K562 (cell line): ENCODE data around the gene NFYC.

Experiments
- BACH1 ChIP-seq: fragments of 200-800 bp; sonication (Bioruptor generic); IDR thresholded peaks from 2 replicates; pipeline ENCODE4 v1.6.1; 2016; ENCODE audit warnings: missing genetic modification characterization, missing compliant biosample characterization
- BHLHE40 ChIP-seq: IDR thresholded peaks from 2 replicates; pipeline ENCODE4 v1.6.1; 2011; ENCODE audit warnings: low read length, improper control_type of control experiment
- EZH2 ChIP-seq: IDR thresholded peaks from 2 replicates; pipeline ENCODE4 v1.6.1; 2012; ENCODE audit warnings: low read depth, mild to moderate bottlenecking, inconsistent platforms, low read length, borderline replicate concordance
- FOXJ3 ChIP-seq: sonication (generic); formaldehyde crosslinking; IDR thresholded peaks from 2 replicates; pipeline ENCODE4 v1.4.0; 2020; ENCODE audit warnings: mild to moderate bottlenecking, missing genetic modification reagents
- MAFK ChIP-seq: IDR thresholded peaks from 2 replicates; pipeline ENCODE4 v1.6.1; 2011; ENCODE audit warnings: low read length, improper control_type of control experiment
- PHF8 ChIP-seq: fragments of 200-600 bp; sonication (generic); IDR thresholded peaks from 2 replicates; pipeline ENCODE4 v1.6.1; 2012; ENCODE audit warnings: mixed run types, mild to moderate bottlenecking, inconsistent platforms, low read length, moderate library complexity, borderline replicate concordance
- POLR2A ChIP-seq: fragments of 450-650 bp; conservative IDR thresholded peaks from 2 replicates; pipeline ENCODE4 v1.6.1; 2016
- PRMT5 ChIP-seq: sonication (generic); formaldehyde crosslinking; IDR thresholded peaks from 2 replicates; pipeline ENCODE4 v1.5.0; 2020; ENCODE audit warnings: missing genetic modification reagents
- SMC3 ChIP-seq: conservative IDR thresholded peaks from 2 replicates; pipeline ENCODE4 v1.6.1; 2011; ENCODE audit warnings: low read depth, low read length, improper control_type of control experiment; ENCODE audit not compliant: insufficient read depth
- SRSF1 ChIP-seq: fragments of 200-400 bp; formaldehyde crosslinking; IDR thresholded peaks from 2 replicates; pipeline ENCODE4 v1.6.1; 2017; ENCODE audit warnings: mild to moderate bottlenecking, low read depth, low read length, moderate library complexity
- STAT6 ChIP-seq: sonication (generic); formaldehyde crosslinking; IDR thresholded peaks from 2 replicates; pipeline ENCODE4 v1.8.1; 2023; ENCODE audit warnings: mild to moderate bottlenecking, missing genetic modification reagents
- ZKSCAN8 ChIP-seq: fragments of 200-800 bp; sonication (Bioruptor generic); IDR thresholded peaks from 2 replicates; pipeline ENCODE4 v1.6.1; 2016; ENCODE audit warnings: missing genetic modification characterization, missing compliant biosample characterization

DNA sequence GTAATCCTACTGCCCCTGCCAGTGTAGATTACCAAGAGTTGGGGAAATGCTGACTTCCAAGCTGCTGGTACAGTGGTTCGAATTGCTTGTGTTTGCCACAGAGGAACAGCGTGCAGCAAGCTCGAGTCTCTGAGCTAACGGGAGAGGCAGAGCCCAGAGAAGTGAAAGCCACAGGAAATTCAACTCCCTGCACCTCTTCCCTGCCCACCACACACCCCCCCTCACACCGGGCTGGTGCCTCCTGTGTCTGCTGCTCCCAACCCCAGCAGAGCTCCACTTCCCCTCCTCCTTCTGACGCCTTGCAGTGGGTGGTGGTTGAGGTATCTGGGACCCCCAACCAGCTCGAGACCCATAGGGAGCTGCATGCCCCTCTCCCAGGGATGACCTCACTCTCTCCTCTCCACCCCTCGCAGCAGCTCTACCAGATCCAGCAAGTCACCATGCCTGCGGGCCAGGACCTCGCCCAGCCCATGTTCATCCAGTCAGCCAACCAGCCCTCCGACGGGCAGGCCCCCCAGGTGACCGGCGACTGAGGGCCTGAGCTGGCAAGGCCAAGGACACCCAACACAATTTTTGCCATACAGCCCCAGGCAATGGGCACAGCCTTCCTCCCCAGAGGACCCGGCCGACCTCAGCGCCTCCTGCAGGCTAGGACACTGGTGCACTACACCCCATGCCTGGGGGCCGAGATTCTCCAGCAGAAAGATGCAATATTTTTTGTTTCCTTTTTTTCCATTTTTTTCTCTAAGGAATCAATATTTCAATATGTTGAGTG lies 79.0 kb downstream of the NFYC start:
- TF ChIP-seq POLR2A (no peak), PHF8 (no peak), EZH2 (no peak), BHLHE40 (no peak), SMC3 (no peak), ZKSCAN8 (CRISPR knock-in tag) (no peak), SRSF1 (no peak), FOXJ3 (no peak), STAT6 (no peak), PRMT5 (CRISPR knock-in tag) (no peak), BACH1 (tag) (no peak), MAFK (no peak)
